Activated CD8-positive, alpha-beta memory T cell treated with anti-CD3 and anti-CD28 coated beads for 1 hour (primary cell): ENCODE data around the gene EGF.
"Not testable (repeated sequence)": the region's sequence is repeated elsewhere in the genome, so short reads cannot be mapped to it uniquely, and the experiment has no call there.

Source experiments
- DNase-seq, 2 donors: peaks; one replicate each; pipeline ENCODE4 v3.0.0-alpha.2; 2020; ENCODE audit warnings: low read depth in 1 of 2; ENCODE audit errors: extremely low read depth in 1 of 2

Gene EGF

GRCh38 chr4:109912706-109913595, at the start of gene EGF:
Gene EGF (plus strand): TSS chr4:109912883. CDS start chr4:109913336, 453 bp downstream.
- DNase-seq: no peak

- no peak for DNase-seq
Observed at GRCh38 chr4:109864134-109864533, 48.5 kb upstream of the EGF start.

GRCh38 chr4:109870061-109870460, 42.6 kb upstream of the EGF start:
- no peak for DNase-seq

- no peak for DNase-seq
Observed at GRCh38 chr4:109872065-109872464, 40.6 kb upstream of the EGF start.

- DNase-seq: no peak
Observed at GRCh38 chr4:109872950-109873656, 39.6 kb upstream of the EGF start.

- no peak for DNase-seq
Observed at GRCh38 chr4:109873791-109874514, 38.7 kb upstream of the EGF start.

GRCh38 chr4:109875106-109875505, 37.6 kb upstream of the EGF start:
- no peak for DNase-seq

- DNase-seq: not testable (repeated sequence)
Observed at GRCh38 chr4:109875553-109875952, 37.1 kb upstream of the EGF start.

GRCh38 chr4:109876634-109877265, 35.9 kb upstream of the EGF start:
- DNase-seq: no peak

- DNase-seq: no peak
Observed at GRCh38 chr4:109877400-109877799, 35.3 kb upstream of the EGF start.

- DNase-seq: no peak
Observed at GRCh38 chr4:109878355-109878754, 34.3 kb upstream of the EGF start.

- DNase-seq: no peak
Observed at GRCh38 chr4:109879081-109879480, 33.6 kb upstream of the EGF start.

- no peak for DNase-seq
Observed at GRCh38 chr4:109879636-109880314, 32.9 kb upstream of the EGF start.

- no peak for DNase-seq
Observed at GRCh38 chr4:109886303-109886702, 26.4 kb upstream of the EGF start.

- DNase-seq: no peak
Observed at GRCh38 chr4:109887071-109887470, 25.6 kb upstream of the EGF start.

GRCh38 chr4:109890076-109890475, 22.6 kb upstream of the EGF start:
- no peak for DNase-seq

GRCh38 chr4:109902559-109903251, 10.0 kb upstream of the EGF start:
- no peak for DNase-seq

- no peak for DNase-seq
Observed at GRCh38 chr4:109908731-109909130, 4.0 kb upstream of the EGF start.

- no peak for DNase-seq
Observed at GRCh38 chr4:109910256-109910655, 2.4 kb upstream of the EGF start.
